Right lobe of liver (tissue), 6 donors: ENCODE data around the gene CAMKK2. TPM values are rescaled to one million over a fixed set of nuclear protein-coding genes. Genes with fewer than 3 reads are reported as not detected.
A peak's percentile ranks its signal among the peaks of the same experiment; 100 is the strongest.

Experiments
- ATAC-seq, 4 donors: fragments of 200-7000 bp; cut with Tn5 transposase; one replicate each; pipeline ENCODE4 v1.9.1; 2020; ENCODE audit warnings: mild to moderate bottlenecking in 4 of 4, moderate library complexity in 4 of 4
- DNase-seq, 3 donors: peaks; one replicate each; pipeline ENCODE4 v3.0.0-alpha.2; 2020
- H3K27ac ChIP-seq, 3 donors: fragments of 200-600 bp; one replicate each; pipeline ENCODE4 v1.8.0; 2022
- H3K27me3 ChIP-seq, 2 donors: fragments of 200-600 bp; one replicate each; pipeline ENCODE4 v1.8.0; 2022
- H3K36me3 ChIP-seq, 4 donors: fragments of 200-600 bp; sonication (generic) in 1 of 4; one replicate each; pipeline versions ENCODE4 v1.5.1 to v1.8.0; 2017 to 2022; ENCODE audit warnings: control low read depth in 1 of 4
- H3K4me1 ChIP-seq, 4 donors: fragments of 200-600 bp; sonication (generic) in 1 of 4; one replicate each; pipeline versions ENCODE4 v1.5.1 to v1.8.0; 2017 to 2022; ENCODE audit warnings: control low read depth in 1 of 4
- H3K4me3 ChIP-seq, 3 donors: fragments of 200-600 bp; one replicate each; pipeline ENCODE4 v1.8.0; 2022
- H3K9me3 ChIP-seq, 4 donors: fragments of 200-600 bp; sonication (generic) in 1 of 4; one replicate each; pipeline versions ENCODE4 v1.5.1 to v1.8.0; 2017 to 2022; ENCODE audit warnings: control low read depth in 1 of 4
- CTCF ChIP-seq, 4 donors: fragments of 200-600 bp in 3 of 4; fragments of 450-650 bp in 1 of 4; IDR thresholded peaks; one replicate each; pipeline versions ENCODE4 v1.5.1 to v1.8.0; 2016 to 2022; ENCODE audit warnings: antibody characterized with exemption in 4 of 4, mild to moderate bottlenecking in 2 of 4
- POLR2A ChIP-seq: fragments of 450-650 bp; IDR thresholded peaks from one replicate; pipeline ENCODE4 v1.6.1; 2017; ENCODE audit warnings: antibody characterized with exemption, mild to moderate bottlenecking
- WGBS: methylation state at CpG from one replicate; pipeline ENCODE4 v1.1.6; 2018; ENCODE audit warnings: low coverage, low lambda C conversion rate; ENCODE audit not compliant: insufficient coverage; ENCODE audit errors: missing lambda C conversion rate; 5-methylcytosine and 5-hydroxymethylcytosine counted together
- intact Hi-C, 2 donors: fragments of 100-400 bp; cut with DNase I; formaldehyde crosslinking; loops; one replicate each; pipeline versions ENCODE4 v1.11.2 to v1.14.1; 2022
- total RNA-seq, 6 experiments: library from RNA; depleted of rRNA in 2 of 6; stranded (reverse); fragments of >200 nt in 2 of 6; fragmentation: NEBNext Ultra II Directional in 3 of 6; extraction: Animal tissue kit (Norgen Biotek cat#: 25700) in 3 of 6; gene quantifications; one replicate each; pipeline versions ENCODE4 v1.1.0 to v1.2.4, GENCODE V29; 2016 to 2023
- donor health status: DM: no; HTN: yes; CAD: no.
- donor health status: DM: no; HTN: no; CAD: no.
- donor health status: DM: no; HTN: no; CAD: no.
- donor health status: DM: no; HTN: yes; CAD: no.
- donor health status: DM: no; HTN: yes; CAD: no.

Gene CAMKK2
- total RNA-seq, 6 experiments from 2014 or later = 20.6 to 31.8 (median 24.1) TPM

GRCh38 chr12:121219353-121219986 is 77.0 kb downstream of the CAMKK2 start:
- H3K4me3 ChIP-seq = no peak overlapping the region
- H3K36me3 ChIP-seq = no peaks in the 10 kb centered on the region
- no peak for TF ChIP-seq POLR2A
- no peak for TF ChIP-seq CTCF (IDR thresholded peaks at IDR 0.05)
- H3K4me1 ChIP-seq = peaks cover 0 to 46% (median 18%) of the 10 kb centered on the region in 4 donors
- H3K27me3 ChIP-seq = no peaks in the 10 kb centered on the region
- no peak for DNase-seq
- H3K9me3 ChIP-seq = no peaks in the 10 kb centered on the region
- H3K27ac ChIP-seq = no peak overlapping the region
- no peak for ATAC-seq
- 100% methylated on average over 2 of the region's 3 CpGs for WGBS
- intact Hi-C loops = no loop called here

DNA sequence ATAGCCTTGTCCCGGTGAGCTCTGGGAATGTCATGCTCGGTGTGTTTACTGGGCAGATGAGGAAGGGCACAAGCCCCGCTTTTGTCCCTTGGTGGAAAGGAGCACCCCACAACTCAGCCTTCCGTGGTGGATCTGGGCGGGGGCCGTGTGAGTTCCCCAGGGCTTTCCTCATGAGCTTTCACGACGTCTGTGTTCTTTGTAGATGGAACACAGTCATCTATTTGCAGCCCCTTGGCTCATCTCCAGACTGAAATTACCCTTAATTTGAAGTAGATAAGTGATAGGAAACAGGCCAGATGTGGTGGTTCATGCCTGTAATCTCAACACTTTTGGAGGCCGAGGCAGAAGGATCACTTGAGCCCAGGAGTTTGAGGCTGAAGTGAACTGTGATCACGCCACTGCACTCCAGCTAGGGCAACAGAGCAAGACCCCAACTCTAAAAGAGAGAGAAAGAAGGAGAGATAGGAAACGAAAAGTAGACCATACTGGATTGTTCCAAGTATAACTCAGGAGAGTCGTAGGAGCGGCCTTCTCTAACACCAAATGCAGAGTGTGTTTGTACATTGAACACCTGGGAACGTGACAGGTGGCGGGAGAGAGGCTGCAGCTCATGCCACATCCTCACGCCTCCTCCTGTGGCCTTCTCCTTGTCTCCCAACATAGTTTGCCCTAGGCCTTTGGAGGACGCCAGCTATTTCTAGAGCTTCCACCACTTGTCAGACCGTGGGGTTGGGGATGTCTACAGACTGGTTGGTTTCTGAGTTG is 77.7 kb downstream of the CAMKK2 start:
- 75% methylated on average over 6 of the region's 18 CpGs for WGBS
- no peak for ATAC-seq
- TF ChIP-seq POLR2A = no peak
- no peak for TF ChIP-seq CTCF (IDR thresholded peaks at IDR 0.05)
- peaks cover 0 to 45% (median 18%) of the 10 kb centered on the region in 4 donors for H3K4me1 ChIP-seq
- peak overlapping the region in 1 of 3 donors; percentile 77 for H3K27ac ChIP-seq
- H3K9me3 ChIP-seq = no peaks in the 10 kb centered on the region
- no peaks in the 10 kb centered on the region for H3K36me3 ChIP-seq
- H3K27me3 ChIP-seq = no peaks in the 10 kb centered on the region
- intact Hi-C loops = no loop called here
- DNase-seq = no peak
- no peak overlapping the region for H3K4me3 ChIP-seq

- intact Hi-C loops = no loop called here
Observed at GRCh38 chr12:121217761-121218160, 78.7 kb downstream of the CAMKK2 start.

GRCh38 chr12:121217063-121217462 is 79.4 kb downstream of the CAMKK2 start:
- no peak for TF ChIP-seq POLR2A
- no peak for TF ChIP-seq CTCF (IDR thresholded peaks at IDR 0.05)
- no peaks in the 10 kb centered on the region for H3K36me3 ChIP-seq
- H3K9me3 ChIP-seq = no peaks in the 10 kb centered on the region
- H3K27ac ChIP-seq = peak overlapping the region; percentile 29 to 79 (median 77)
- intact Hi-C loops = no loop called here
- H3K27me3 ChIP-seq = no peaks in the 10 kb centered on the region
- ATAC-seq (peak; percentile 55 to 69 (median 63)), DNase-seq (no peak)
- WGBS = 23% methylated on average over 5 of the region's 8 CpGs
- H3K4me3 ChIP-seq = no peak overlapping the region
- H3K4me1 ChIP-seq = peaks cover 0 to 44% (median 18%) of the 10 kb centered on the region in 4 donors

More at GRCh38 chr12:121217761-121218160, 78.7 kb downstream of the CAMKK2 start:
- peaks cover 0 to 44% (median 18%) of the 10 kb centered on the region in 4 donors for H3K4me1 ChIP-seq
- H3K27ac ChIP-seq = peak overlapping the region; percentile 21 to 79 (median 77)
- peak overlapping the region in 1 of 3 donors; percentile 1 for H3K4me3 ChIP-seq
- H3K27me3 ChIP-seq = no peaks in the 10 kb centered on the region
- DNase-seq (peak in 1 of 3 donors; percentile 66), ATAC-seq (peak; percentile 58 to 77 (median 74))
- H3K36me3 ChIP-seq = no peaks in the 10 kb centered on the region
- TF ChIP-seq CTCF (IDR thresholded peaks at IDR 0.05) (no peak), POLR2A (no peak)
- no peaks in the 10 kb centered on the region for H3K9me3 ChIP-seq
- 29% methylated on average over 4 of the region's 5 CpGs for WGBS
